Naive B cell (primary cell): ENCODE results near the gene STARD13. TPM values are rescaled to one million over a fixed set of nuclear protein-coding genes. Genes with fewer than 3 reads are reported as not detected.

Experiments
- ATAC-seq, 2 donors: fragments of 150-1000 bp; cut with Tn5 transposase; 2 replicates each; pipeline ENCODE4 v1.10.0; 2021; ENCODE audit warnings: low read depth in 2 of 2, mild to moderate bottlenecking in 2 of 2, moderate library complexity in 2 of 2
- DNase-seq: peaks from one replicate; pipeline ENCODE4 v3.0.0; 2022
- H3K27ac Mint-ChIP-seq, 6 donors: one replicate each; pipeline ENCODE4 v1.8.0; 2020 to 2022; ENCODE audit warnings: mild to moderate bottlenecking in 6 of 6, mixed read lengths in 6 of 6, moderate library complexity in 5 of 6, inconsistent platforms in 2 of 6
- H3K27me3 Mint-ChIP-seq, 3 donors: one replicate each; pipeline ENCODE4 v1.8.0; 2021 to 2022; ENCODE audit warnings: mixed read lengths in 3 of 3, mild to moderate bottlenecking in 1 of 3
- H3K36me3 Mint-ChIP-seq, 2 donors: one replicate each; pipeline ENCODE4 v1.8.0; 2020 to 2022; ENCODE audit warnings: mixed read lengths in 2 of 2, inconsistent platforms in 1 of 2, mild to moderate bottlenecking in 1 of 2
- H3K4me1 Mint-ChIP-seq, 3 donors: one replicate each; pipeline ENCODE4 v1.8.0; 2020 to 2022; ENCODE audit warnings: mixed read lengths in 3 of 3, inconsistent platforms in 1 of 3, mild to moderate bottlenecking in 1 of 3, moderate library complexity in 1 of 3
- H3K4me3 Mint-ChIP-seq, 8 donors: one replicate each; pipeline ENCODE4 v1.8.0; 2020 to 2022; ENCODE audit warnings: mild to moderate bottlenecking in 8 of 8, mixed read lengths in 8 of 8, moderate library complexity in 8 of 8, inconsistent platforms in 2 of 8
- H3K9me3 Mint-ChIP-seq, 7 donors: one replicate each; pipeline ENCODE4 v1.8.0; 2020 to 2022; ENCODE audit warnings: mixed read lengths in 7 of 7, mild to moderate bottlenecking in 5 of 7, inconsistent platforms in 2 of 7, moderate library complexity in 1 of 7
- polyA plus RNA-seq, 6 donors: library from polyadenylated mRNA; unstranded; fragments of 300-500 nt; fragmentation: Illumina TruSeq; gene quantifications; one replicate each; pipeline ENCODE4 v1.2.3, GENCODE V29; 2021; ENCODE audit warnings: low read depth in 6 of 6

Gene STARD13
- polyA plus RNA-seq, 6 donors from 2014 or later = 0.61 TPM; not detected in 5

DNA sequence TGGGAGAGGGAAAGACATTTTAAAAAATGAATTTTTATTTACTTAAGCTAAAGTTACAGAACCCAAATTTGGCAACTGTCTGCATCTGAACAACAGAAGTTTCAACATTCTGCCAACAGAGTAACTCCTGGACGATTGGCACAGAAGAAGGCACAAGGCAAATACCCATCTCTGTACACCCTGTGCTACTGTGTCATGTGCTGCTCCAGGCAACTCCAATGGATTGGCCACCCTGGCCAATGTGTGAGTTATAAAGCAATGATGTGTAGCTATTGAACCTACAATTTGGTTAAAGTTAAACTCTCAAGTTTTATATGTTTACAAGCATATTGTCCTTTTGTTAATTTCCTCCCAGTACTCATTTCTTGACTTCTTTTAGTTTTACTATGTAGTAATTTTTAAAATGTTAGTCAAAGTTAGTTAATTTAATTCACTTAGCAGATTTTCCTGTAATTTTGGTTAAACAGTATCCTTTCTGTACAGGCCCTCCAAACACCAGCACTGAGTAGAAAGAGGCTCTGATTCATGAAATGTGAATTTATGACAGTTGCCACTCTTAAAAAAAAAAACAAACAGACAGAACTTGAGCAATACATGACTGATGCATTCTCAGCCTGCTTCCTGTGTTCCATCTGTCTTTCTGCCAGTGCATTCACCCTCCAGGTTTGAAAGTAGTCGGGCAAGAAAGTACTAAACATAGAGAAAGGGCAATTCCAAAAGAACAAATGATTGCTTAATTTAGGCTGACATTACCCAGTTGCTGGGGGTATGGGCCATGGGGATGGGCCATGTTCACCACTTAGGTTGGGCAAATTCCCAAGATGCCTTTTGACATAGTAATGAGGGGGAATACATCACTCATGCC is 5.9 kb downstream of the STARD13 start:
- no peak overlapping the region for H3K27ac Mint-ChIP-seq
- peaks cover 0 to 4% (median 0%) of the 10 kb centered on the region in 3 donors for H3K4me1 Mint-ChIP-seq
- no peaks in the 10 kb centered on the region for H3K9me3 Mint-ChIP-seq
- no peaks in the 10 kb centered on the region for H3K36me3 Mint-ChIP-seq
- DNase-seq (no peak), ATAC-seq (no peak)
- no peak overlapping the region for H3K4me3 Mint-ChIP-seq
- peaks cover under 1 to 19% (median 16%) of the 10 kb centered on the region in 3 donors for H3K27me3 Mint-ChIP-seq

DNA sequence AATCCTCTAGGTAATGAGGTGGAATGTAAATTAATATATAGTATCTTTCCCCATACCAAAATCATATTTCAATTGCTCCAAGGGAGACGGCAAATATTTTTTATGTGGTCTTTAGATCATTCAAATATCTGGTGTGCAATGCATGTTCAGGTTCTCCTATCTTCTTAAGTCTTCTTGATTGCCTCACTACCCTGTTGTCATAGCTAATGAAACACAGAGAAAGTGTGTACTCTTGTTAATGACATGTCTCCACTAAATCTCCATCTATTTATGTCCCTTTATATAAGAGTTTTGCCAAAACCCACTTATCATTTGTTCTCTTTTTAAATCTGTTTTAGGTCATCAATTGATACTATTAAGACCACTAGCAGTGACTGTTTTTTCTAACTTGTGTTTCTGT is 6.6 kb downstream of the STARD13 start:
- H3K9me3 Mint-ChIP-seq = no peaks in the 10 kb centered on the region
- H3K27me3 Mint-ChIP-seq = peaks cover 5 to 15% (median 9%) of the 10 kb centered on the region in 3 donors
- no peaks in the 10 kb centered on the region for H3K36me3 Mint-ChIP-seq
- no peaks in the 10 kb centered on the region for H3K4me1 Mint-ChIP-seq
- no peak overlapping the region for H3K27ac Mint-ChIP-seq
- no peak overlapping the region for H3K4me3 Mint-ChIP-seq
- ATAC-seq (no peak), DNase-seq (no peak)

GRCh38 chr13:33277946-33278345 is 7.6 kb downstream of the STARD13 start:
- Mint-ChIP-seq H3K36me3 (no peaks in the 10 kb centered on the region), H3K4me1 (no peaks in the 10 kb centered on the region), H3K27me3 (peaks cover 5 to 13% (median 9%) of the 10 kb centered on the region in 3 donors), H3K27ac (no peak overlapping the region), H3K9me3 (no peaks in the 10 kb centered on the region), H3K4me3 (no peak overlapping the region)
- DNase-seq (no peak), ATAC-seq (no peak)

DNA sequence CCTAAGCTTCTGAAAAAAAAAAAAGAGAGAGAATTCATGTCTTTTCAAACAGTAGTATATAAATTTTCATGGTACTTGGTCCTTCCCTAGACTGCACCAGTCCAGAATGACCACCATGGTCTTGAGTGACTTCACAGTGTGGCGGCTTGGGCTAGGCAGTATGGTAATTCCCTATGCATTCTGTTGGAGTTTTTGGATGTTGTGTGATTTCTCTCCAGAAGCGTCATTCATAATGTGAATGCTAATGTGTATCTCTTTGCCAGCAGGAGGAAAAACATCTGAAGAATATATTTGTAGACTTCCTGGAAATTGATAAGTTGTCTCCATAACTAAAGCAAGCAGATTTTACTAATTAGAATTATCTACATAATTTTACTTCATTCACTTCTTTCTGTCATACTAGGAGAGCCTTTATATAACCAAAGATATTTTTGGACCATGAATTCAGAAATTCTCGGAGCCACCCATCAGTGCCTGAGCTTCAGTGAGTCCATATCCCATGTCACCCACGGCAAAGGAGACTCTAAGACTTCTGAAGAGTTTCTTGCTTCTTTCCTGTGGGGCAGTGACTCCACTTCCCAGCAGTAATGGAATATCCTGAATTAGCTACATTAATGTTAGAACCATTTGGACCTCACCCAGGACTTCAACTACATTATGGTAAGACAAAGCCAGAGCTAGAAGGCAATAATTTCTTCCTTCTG is 8.4 kb downstream of the STARD13 start:
- no peaks in the 10 kb centered on the region for H3K4me1 Mint-ChIP-seq
- DNase-seq = no peak
- no peak for ATAC-seq

GRCh38 chr13:33276570-33276969 is 9.0 kb downstream of the STARD13 start:
- H3K27ac Mint-ChIP-seq = no peak overlapping the region
- no peak overlapping the region for H3K4me3 Mint-ChIP-seq

More for the DNA sequence above, 8.4 kb downstream of the STARD13 start:
- H3K27me3 Mint-ChIP-seq = peaks cover 5 to 13% (median 9%) of the 10 kb centered on the region in 3 donors
- H3K9me3 Mint-ChIP-seq = no peaks in the 10 kb centered on the region
- H3K4me3 Mint-ChIP-seq = no peak overlapping the region
- H3K36me3 Mint-ChIP-seq = no peaks in the 10 kb centered on the region
- no peak overlapping the region for H3K27ac Mint-ChIP-seq

GRCh38 chr13:33275916-33276315 is 9.6 kb downstream of the STARD13 start:
- Mint-ChIP-seq H3K9me3 (no peaks in the 10 kb centered on the region), H3K4me3 (no peak overlapping the region)

More at GRCh38 chr13:33276570-33276969, 9.0 kb downstream of the STARD13 start:
- DNase-seq (no peak), ATAC-seq (no peak)
- Mint-ChIP-seq H3K36me3 (no peaks in the 10 kb centered on the region), H3K9me3 (no peaks in the 10 kb centered on the region), H3K4me1 (no peaks in the 10 kb centered on the region), H3K27me3 (peaks cover 3 to 11% (median 5%) of the 10 kb centered on the region in 3 donors)

GRCh38 chr13:33274264-33274663 is 11.3 kb downstream of the STARD13 start:
- ATAC-seq = no peak
- Mint-ChIP-seq H3K4me3 (no peak overlapping the region), H3K27ac (no peak overlapping the region), H3K4me1 (no peaks in the 10 kb centered on the region), H3K9me3 (no peaks in the 10 kb centered on the region), H3K27me3 (peaks cover 0 to 9% (median 5%) of the 10 kb centered on the region in 3 donors), H3K36me3 (no peaks in the 10 kb centered on the region)
- no peak for DNase-seq

More at GRCh38 chr13:33275916-33276315, 9.6 kb downstream of the STARD13 start:
- H3K27ac Mint-ChIP-seq = no peak overlapping the region
- ATAC-seq = no peak
- H3K4me1 Mint-ChIP-seq = no peaks in the 10 kb centered on the region
- H3K27me3 Mint-ChIP-seq = peaks cover 0 to 9% (median 5%) of the 10 kb centered on the region in 3 donors
- no peak for DNase-seq
- H3K36me3 Mint-ChIP-seq = no peaks in the 10 kb centered on the region

GRCh38 chr13:33272531-33273124 is 12.9 kb downstream of the STARD13 start:
- Mint-ChIP-seq H3K36me3 (no peaks in the 10 kb centered on the region), H3K4me1 (no peaks in the 10 kb centered on the region), H3K4me3 (no peak overlapping the region), H3K27me3 (peaks cover 0 to 5% (median 0%) of the 10 kb centered on the region in 3 donors), H3K9me3 (no peaks in the 10 kb centered on the region), H3K27ac (no peak overlapping the region)
- no peak for ATAC-seq
- DNase-seq = no peak

DNA sequence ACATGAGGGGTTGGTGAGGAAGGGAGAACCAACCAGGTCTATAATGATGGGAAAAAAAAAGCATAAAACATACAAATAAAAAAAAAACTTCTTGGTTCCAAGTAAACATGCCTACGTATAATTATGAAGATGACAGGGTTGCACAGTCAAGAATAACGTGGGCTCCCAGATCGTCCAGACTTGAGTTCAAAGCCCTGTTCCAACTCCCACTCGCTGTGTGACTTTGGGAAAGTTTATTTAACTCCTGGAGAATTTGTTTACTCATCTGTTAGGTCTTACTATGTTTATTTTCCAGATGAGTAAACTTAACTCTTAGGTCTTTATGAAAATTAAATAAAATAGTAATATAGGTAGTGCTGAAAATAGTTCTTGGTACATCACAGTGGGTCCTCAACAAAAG is 13.8 kb downstream of the STARD13 start:
- Mint-ChIP-seq H3K27ac (no peak overlapping the region), H3K27me3 (peaks cover 0 to 5% (median 0%) of the 10 kb centered on the region in 3 donors), H3K9me3 (no peaks in the 10 kb centered on the region), H3K4me1 (no peaks in the 10 kb centered on the region), H3K4me3 (no peak overlapping the region), H3K36me3 (no peaks in the 10 kb centered on the region)
- no peak for ATAC-seq
- no peak for DNase-seq

- no peak for DNase-seq
- H3K27ac Mint-ChIP-seq = no peak overlapping the region
- no peak for ATAC-seq
- H3K9me3 Mint-ChIP-seq = no peaks in the 10 kb centered on the region
- peaks cover 0 to 5% (median 5%) of the 10 kb centered on the region in 3 donors for H3K27me3 Mint-ChIP-seq
- no peaks in the 10 kb centered on the region for H3K36me3 Mint-ChIP-seq
- H3K4me1 Mint-ChIP-seq = no peaks in the 10 kb centered on the region
- H3K4me3 Mint-ChIP-seq = no peak overlapping the region
These were observed 14.5 kb downstream of the STARD13 start for GRCh38 chr13:33270895-33271538.

- H3K4me3 Mint-ChIP-seq = no peak overlapping the region
- no peak for DNase-seq
- H3K27me3 Mint-ChIP-seq = peaks cover 0 to 5% (median 0%) of the 10 kb centered on the region in 3 donors
- no peaks in the 10 kb centered on the region for H3K36me3 Mint-ChIP-seq
- no peaks in the 10 kb centered on the region for H3K4me1 Mint-ChIP-seq
- H3K27ac Mint-ChIP-seq = no peak overlapping the region
- ATAC-seq = no peak
- no peaks in the 10 kb centered on the region for H3K9me3 Mint-ChIP-seq
These were observed 19.9 kb downstream of the STARD13 start for GRCh38 chr13:33265607-33266006.

DNA sequence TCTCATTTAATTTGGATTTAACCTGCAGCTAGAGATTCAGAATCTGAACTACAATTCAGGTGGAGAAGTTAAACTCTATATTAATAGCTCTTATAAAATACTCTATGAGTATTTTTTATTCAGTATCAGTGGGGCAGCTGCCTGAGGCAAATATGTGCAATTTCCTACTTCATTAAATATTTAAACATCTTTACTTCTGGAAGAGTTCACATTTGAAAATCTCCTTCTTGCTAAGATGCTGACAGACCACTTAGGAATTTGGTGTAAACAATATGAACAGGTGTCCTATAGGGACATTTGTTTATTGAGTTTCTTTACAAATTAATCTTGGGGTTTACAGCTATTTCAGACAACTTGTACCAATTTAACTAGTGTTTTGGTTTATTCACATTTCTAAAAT is 20.4 kb downstream of the STARD13 start:
- no peaks in the 10 kb centered on the region for H3K9me3 Mint-ChIP-seq
- H3K4me1 Mint-ChIP-seq = no peaks in the 10 kb centered on the region
- no peaks in the 10 kb centered on the region for H3K36me3 Mint-ChIP-seq
- peaks cover 0 to 5% (median 0%) of the 10 kb centered on the region in 3 donors for H3K27me3 Mint-ChIP-seq
- no peak for DNase-seq
- H3K27ac Mint-ChIP-seq = no peak overlapping the region
- H3K4me3 Mint-ChIP-seq = no peak overlapping the region
- ATAC-seq = no peak

DNA sequence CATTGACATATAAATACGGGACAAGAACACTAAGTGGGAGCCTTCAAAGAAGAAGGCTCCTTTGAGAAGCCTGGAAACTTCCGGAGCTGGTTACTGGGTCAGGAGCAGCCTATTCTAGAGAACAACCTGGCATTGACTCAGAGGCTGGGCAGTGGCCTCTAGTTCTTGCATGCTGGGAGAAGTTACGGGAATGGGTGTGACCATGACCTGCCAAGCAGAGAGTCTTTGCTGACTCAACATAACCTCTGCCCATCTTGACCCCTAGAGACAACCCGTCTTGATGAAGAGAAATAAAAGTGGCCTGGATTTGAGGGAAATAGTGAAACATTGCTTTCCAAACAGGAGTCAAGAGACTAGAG is 21.0 kb downstream of the STARD13 start:
- Mint-ChIP-seq H3K36me3 (no peaks in the 10 kb centered on the region), H3K9me3 (no peaks in the 10 kb centered on the region), H3K4me1 (no peaks in the 10 kb centered on the region), H3K27ac (no peak overlapping the region), H3K4me3 (no peak overlapping the region), H3K27me3 (peaks cover 0 to 5% (median 0%) of the 10 kb centered on the region in 3 donors)
- no peak for DNase-seq
- ATAC-seq = no peak
